Measurements from ENCODE around the gene POLG2. TPM values are rescaled to one million over a fixed set of nuclear protein-coding genes. Genes with fewer than 3 reads are reported as not detected.
"Not testable (repeated sequence)": the region's sequence is repeated elsewhere in the genome, so short reads cannot be mapped to it uniquely, and the experiment has no call there.

Gene POLG2
- total RNA-seq, 1 donor from 2014 or later: 9.7 TPM

DNA sequence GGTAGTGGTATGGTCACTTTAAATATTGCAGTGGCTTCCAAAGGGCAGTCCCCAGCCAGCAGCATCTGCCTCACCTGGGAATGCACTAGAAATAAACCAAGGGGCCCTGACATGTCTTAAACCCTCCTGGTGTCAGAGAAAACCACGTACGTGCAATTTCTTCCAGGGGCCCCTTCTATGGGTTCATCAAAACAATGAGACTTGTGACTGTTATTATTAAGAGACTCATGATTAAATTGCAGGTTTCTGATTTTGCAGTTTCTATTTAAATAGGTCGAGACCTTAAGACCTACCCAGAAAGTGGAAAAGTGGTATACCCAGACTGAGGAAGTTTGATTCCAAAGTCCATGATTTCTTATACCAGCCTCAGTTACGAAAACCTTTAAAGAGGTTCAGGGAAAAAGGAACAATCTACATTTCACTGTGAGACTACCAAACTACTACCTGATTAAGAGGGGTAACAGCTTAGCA is 746 bp upstream of the POLG2 start:
- DNase-seq: no peak
- peak overlapping the region; percentile 86 for H3K4me3 ChIP-seq
- intact Hi-C loops (cut with micrococcal nuclease): no loop called here
- no peaks in the 10 kb centered on the region for H3K9me3 ChIP-seq (replicated peaks)
- TF ChIP-seq, protein P1, sequence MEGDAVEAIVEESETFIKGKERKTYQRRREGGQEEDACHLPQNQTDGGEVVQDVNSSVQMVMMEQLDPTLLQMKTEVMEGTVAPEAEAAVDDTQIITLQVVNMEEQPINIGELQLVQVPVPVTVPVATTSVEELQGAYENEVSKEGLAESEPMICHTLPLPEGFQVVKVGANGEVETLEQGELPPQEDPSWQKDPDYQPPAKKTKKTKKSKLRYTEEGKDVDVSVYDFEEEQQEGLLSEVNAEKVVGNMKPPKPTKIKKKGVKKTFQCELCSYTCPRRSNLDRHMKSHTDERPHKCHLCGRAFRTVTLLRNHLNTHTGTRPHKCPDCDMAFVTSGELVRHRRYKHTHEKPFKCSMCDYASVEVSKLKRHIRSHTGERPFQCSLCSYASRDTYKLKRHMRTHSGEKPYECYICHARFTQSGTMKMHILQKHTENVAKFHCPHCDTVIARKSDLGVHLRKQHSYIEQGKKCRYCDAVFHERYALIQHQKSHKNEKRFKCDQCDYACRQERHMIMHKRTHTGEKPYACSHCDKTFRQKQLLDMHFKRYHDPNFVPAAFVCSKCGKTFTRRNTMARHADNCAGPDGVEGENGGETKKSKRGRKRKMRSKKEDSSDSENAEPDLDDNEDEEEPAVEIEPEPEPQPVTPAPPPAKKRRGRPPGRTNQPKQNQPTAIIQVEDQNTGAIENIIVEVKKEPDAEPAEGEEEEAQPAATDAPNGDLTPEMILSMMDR (IDR thresholded peaks at IDR 0.05; ENCODE audit: borderline replicate concordance): no peak
- peaks cover 90% of the 10 kb centered on the region for H3K4me1 ChIP-seq
- H3K27me3 ChIP-seq (ENCODE audit: low read depth): no peaks in the 10 kb centered on the region
- peaks cover 61% of the 10 kb centered on the region for H3K36me3 ChIP-seq
- peak overlapping the region; percentile 89 for H3K27ac ChIP-seq (replicated peaks)

DNA sequence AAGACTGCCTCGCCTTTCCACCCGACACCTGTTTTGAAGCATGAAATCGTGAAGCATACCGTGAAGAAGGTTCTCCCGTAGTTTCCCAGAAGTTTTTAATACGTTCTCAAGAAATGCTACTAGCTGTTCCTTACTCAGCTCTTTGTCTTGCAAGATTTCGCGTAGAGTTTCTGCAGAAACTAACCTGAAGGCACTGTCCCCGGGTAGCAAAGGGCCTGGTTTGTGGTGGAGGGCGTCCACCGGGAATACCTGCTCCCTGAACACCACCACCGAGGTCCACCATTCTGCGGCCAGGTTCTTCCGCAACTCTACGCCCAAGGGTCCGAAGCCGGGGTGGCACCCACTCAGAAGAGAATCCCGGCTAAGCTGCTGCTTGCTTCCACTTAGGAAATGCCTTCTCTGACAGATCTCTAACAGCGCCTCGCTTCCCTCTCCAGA is 487 bp downstream of the POLG2 start:
- Histone ChIP-seq H3K4me1 (peaks cover 78% of the 10 kb centered on the region), H3K27ac (replicated peaks) (peak overlapping the region; percentile 89), H3K27me3 (ENCODE audit: low read depth) (no peaks in the 10 kb centered on the region), H3K36me3 (peaks cover 61% of the 10 kb centered on the region), H3K9me3 (replicated peaks) (no peaks in the 10 kb centered on the region), H3K4me3 (peak overlapping the region; percentile 86)
- TF ChIP-seq, protein P1 (IDR thresholded peaks at IDR 0.05; ENCODE audit: borderline replicate concordance): no peak
- no peak for DNase-seq
- intact Hi-C loops (cut with micrococcal nuclease): no loop called here

DNA sequence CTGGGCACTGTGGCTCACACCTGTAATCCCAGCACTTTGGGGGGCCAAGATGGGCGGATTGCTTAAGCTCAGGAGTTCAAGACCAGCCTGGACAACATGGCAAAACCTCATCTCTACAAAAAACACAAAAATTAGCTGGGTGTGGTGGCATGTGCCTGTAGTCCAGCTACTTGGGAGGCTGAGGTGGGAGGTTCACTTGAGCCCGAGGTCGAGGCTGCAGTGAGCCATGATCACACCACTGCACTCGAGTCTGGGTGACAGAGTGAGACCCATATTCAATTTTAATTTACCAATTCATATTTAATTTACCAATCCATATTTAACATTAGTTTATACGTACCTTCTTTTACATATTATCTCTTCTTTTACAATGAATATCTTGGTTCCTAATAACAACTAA is 1.6 kb downstream of the POLG2 start:
- DNase-seq; H3K9me3 ChIP-seq (replicated peaks); H3K27me3 ChIP-seq (ENCODE audit: low read depth); H3K27ac ChIP-seq (replicated peaks); intact Hi-C loops (cut with micrococcal nuclease): not testable (repeated sequence)
- H3K4me3 ChIP-seq: peak overlapping the region; percentile 86
- H3K36me3 ChIP-seq: peaks cover 58% of the 10 kb centered on the region
- peaks cover 67% of the 10 kb centered on the region for H3K4me1 ChIP-seq

DNA sequence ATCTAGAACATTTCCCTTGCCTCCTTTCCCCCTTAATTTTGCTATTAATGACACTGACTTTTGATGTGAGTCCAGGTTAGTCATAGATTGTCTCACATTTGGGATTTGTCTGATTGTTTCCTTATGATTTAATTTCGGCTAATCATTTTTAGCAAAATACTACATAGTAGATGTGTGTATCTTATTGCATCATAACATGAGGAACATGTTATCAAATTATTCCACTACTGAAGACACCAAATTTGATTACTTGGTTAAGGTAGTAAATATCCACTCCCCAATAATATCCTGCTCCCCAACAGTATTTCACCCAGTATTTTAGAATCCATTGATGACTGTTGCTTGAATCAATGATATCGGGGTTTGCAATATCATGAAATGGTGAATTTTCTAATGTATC is 2.7 kb downstream of the POLG2 start:
- H3K36me3 ChIP-seq: peaks cover 58% of the 10 kb centered on the region
- TF ChIP-seq, protein P1 (IDR thresholded peaks at IDR 0.05; ENCODE audit: borderline replicate concordance): no peak
- no peaks in the 10 kb centered on the region for H3K9me3 ChIP-seq (replicated peaks)
- peaks cover 56% of the 10 kb centered on the region for H3K4me1 ChIP-seq
- no peak for DNase-seq
- no peaks in the 10 kb centered on the region for H3K27me3 ChIP-seq (ENCODE audit: low read depth)
- H3K4me3 ChIP-seq: no peak overlapping the region
- H3K27ac ChIP-seq (replicated peaks): no peak overlapping the region
- intact Hi-C loops (cut with micrococcal nuclease): no loop called here

DNA sequence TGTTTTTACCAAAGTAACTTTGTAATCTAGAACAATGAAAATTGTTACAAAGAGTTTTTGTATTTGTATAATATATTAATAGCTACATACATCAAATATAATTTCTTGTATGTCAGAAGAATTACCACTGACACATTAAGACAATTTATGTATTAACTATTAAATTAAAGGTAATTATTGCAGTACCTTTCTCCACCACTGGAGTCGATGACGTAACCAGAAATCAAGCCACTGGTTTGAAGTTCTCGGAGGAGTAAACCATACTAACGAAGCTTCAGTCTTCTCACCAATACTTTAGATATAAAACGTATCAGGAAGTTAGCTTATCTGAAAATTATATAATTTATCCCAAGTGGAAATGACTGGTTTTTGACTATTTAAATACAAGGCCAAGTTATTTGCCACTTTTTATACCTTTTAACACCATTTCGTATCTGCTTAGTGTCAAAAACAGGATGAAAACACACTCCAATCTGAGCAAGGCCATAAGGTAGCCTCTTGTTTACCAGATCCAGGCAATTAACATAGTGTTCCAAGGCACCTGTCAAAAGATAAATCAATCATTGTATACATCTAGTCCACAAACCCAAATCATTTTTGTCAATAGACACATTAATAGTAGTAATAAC is 4.3 kb downstream of the POLG2 start:
- Histone ChIP-seq H3K36me3 (peaks cover 52% of the 10 kb centered on the region), H3K27me3 (ENCODE audit: low read depth) (no peaks in the 10 kb centered on the region), H3K4me3 (no peak overlapping the region), H3K4me1 (peaks cover 40% of the 10 kb centered on the region), H3K9me3 (replicated peaks) (no peaks in the 10 kb centered on the region), H3K27ac (replicated peaks) (no peak overlapping the region)
- DNase-seq: no peak
- intact Hi-C loops (cut with micrococcal nuclease): no loop called here
- TF ChIP-seq, protein P1 (IDR thresholded peaks at IDR 0.05; ENCODE audit: borderline replicate concordance): peak; percentile 54

DNA sequence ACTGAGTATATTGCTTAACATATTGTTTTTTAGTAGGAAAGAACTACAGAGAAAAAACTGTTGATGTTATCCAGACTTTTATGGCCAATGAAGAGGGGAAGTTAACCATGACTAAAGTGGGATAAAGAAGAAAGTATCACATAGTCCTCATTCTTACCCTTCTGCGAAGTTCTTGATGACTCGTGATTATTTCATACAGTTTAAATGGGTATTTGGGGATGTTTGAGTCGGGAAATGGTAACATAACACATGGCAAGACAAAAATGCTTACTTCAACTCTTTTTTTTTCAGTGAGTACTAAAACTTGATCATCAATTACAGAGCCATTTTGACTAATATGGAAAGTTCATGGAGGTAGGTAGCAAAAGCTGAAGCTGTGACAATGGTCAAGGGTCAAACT is 4.9 kb downstream of the POLG2 start:
- TF ChIP-seq, protein P1 (IDR thresholded peaks at IDR 0.05; ENCODE audit: borderline replicate concordance): no peak
- no peak for DNase-seq
- Histone ChIP-seq H3K4me1 (peaks cover 34% of the 10 kb centered on the region), H3K27ac (replicated peaks) (no peak overlapping the region), H3K4me3 (no peak overlapping the region), H3K36me3 (peaks cover 52% of the 10 kb centered on the region), H3K9me3 (replicated peaks) (no peaks in the 10 kb centered on the region), H3K27me3 (ENCODE audit: low read depth) (no peaks in the 10 kb centered on the region)
- intact Hi-C loops (cut with micrococcal nuclease): no loop called here
